G401.6 (cell line): ENCODE results near the gene SRRM2.

Experiments used
- FAIRE-seq: peaks from 2 replicates; lab custom pipeline; 2012; peaks lifted over from hg19 to GRCh38; lab: Jason Lieb, UNC

Gene SRRM2

GRCh38 chr16:2752035-2752849 is at the start of gene SRRM2:
Gene SRRM2, plus strand, starts transcription at chr16:2752638. Its CDS starts 3,727 bp downstream, at chr16:2756365.
- peak; percentile 84 for FAIRE-seq

- no peak for FAIRE-seq
Measured at GRCh38 chr16:2702871-2703745, 49.3 kb upstream of the SRRM2 start.

GRCh38 chr16:2704166-2704982 is 48.1 kb upstream of the SRRM2 start:
- FAIRE-seq: no peak

GRCh38 chr16:2704983-2705275 is 47.5 kb upstream of the SRRM2 start:
- no peak for FAIRE-seq

GRCh38 chr16:2705351-2705750 is 47.1 kb upstream of the SRRM2 start:
- no peak for FAIRE-seq

GRCh38 chr16:2706085-2706484 is 46.4 kb upstream of the SRRM2 start:
- no peak for FAIRE-seq

GRCh38 chr16:2706611-2707311 is 45.7 kb upstream of the SRRM2 start:
- FAIRE-seq: no peak

GRCh38 chr16:2707368-2708289 is 44.8 kb upstream of the SRRM2 start:
- FAIRE-seq: no peak

GRCh38 chr16:2708290-2708639 is 44.2 kb upstream of the SRRM2 start:
- no peak for FAIRE-seq

- no peak for FAIRE-seq
Measured at GRCh38 chr16:2708955-2709587, 43.4 kb upstream of the SRRM2 start.

- FAIRE-seq: no peak
Measured at GRCh38 chr16:2709588-2709984, 42.9 kb upstream of the SRRM2 start.

- FAIRE-seq: no peak
Measured at GRCh38 chr16:2710021-2710710, 42.3 kb upstream of the SRRM2 start.

- FAIRE-seq: no peak
Measured at GRCh38 chr16:2710711-2711231, 41.7 kb upstream of the SRRM2 start.

GRCh38 chr16:2711370-2712062 is 40.9 kb upstream of the SRRM2 start:
- no peak for FAIRE-seq

- no peak for FAIRE-seq
Measured at GRCh38 chr16:2712063-2712441, 40.4 kb upstream of the SRRM2 start.

GRCh38 chr16:2712546-2712945 is 39.9 kb upstream of the SRRM2 start:
- FAIRE-seq: no peak

- no peak for FAIRE-seq
Measured at GRCh38 chr16:2713523-2713922, 38.9 kb upstream of the SRRM2 start.

- no peak for FAIRE-seq
Measured at GRCh38 chr16:2713985-2714774, 38.3 kb upstream of the SRRM2 start.
